ENCODE data around the gene MAGI2. TPM values are rescaled to one million over a fixed set of nuclear protein-coding genes. Genes with fewer than 3 reads are reported as not detected.
"Not testable (repeated sequence)": the region's sequence is repeated elsewhere in the genome, so short reads cannot be mapped to it uniquely, and the experiment has no call there.

MAGI2 gene
- total RNA-seq, 1 donor from 2014 or later = 3.6 TPM

DNA sequence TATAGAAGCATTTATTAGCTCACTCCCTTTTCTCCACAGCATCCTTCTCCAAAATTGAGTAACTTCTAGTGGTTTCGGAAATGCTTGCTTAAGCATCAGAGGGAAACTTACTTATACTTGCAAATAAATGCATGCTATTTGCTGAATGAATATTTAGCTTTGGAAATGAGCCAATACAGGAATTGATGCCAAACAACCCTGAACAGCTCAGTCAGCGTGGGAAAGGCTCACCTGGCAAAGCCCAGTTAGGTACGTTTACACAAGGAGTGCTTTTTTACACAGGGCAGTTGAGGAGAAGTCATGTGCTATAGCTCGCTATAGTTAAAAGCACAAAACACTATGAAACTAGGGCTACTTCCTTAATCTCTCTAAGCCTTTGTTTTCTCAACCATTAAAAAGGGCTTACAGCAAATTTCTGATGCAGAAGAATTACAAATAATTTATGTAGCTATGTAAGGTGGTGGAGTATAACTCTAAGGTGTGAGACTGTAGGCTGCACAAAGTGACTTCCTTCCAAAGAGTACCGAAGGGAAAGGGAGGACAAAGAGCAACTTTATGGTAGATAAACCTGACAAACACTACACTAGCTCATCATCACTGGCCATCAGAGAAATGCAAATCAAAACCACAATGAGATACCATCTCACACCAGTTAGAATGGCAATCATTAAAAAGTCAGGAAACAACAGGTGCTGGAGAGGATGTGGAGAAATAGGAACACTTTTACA lies 1156.7 kb downstream of the MAGI2 start:
- ATAC-seq (no peak), DNase-seq (no peak)
- intact Hi-C loops (cut with micrococcal nuclease) = no loop called here

DNA sequence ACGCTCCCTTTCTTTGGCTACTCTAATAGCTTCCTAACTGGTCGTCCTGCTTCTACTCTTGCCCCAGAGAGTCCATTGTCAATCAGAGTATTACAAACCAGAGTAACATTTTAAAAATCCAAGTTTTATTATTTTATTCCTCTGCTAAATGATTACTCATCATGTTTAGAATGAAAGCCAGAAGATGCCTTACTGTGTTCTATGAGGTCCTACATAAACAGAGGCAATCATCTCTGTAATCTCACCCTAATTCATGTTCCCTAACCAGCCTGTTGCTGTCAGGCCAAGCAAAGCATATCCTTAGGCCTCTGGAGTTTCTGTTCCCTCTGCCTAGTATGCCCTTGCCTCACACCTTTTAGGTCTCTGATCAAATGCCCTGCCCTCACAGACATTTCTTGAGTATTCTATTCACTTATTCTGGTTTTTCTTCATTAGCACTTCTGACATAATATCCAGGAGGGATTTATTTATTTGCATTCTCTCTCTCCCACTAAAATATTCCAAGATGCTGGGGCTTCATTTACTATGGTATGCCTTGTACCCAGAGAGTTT lies 1157.3 kb downstream of the MAGI2 start:
- no peak for DNase-seq
- intact Hi-C loops (cut with micrococcal nuclease) = no loop called here

DNA sequence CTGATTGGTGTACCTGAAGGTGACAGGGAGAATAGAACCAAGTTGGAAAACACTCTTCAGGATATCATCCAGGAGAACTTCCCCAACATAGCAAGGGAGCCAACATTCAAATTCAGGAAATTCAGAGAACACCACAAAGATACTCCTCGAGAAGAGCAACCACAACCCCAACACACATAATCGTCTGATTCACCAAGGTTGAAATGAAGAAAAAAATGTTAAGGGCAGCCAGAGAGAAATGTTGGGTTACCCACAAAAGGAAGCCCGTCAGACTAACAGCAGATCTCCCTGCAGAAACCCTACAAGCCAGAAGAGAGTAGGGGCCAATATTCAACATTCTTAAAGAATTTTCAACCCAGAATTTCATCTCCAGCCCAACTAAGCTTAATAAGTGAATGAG lies 1164.0 kb downstream of the MAGI2 start:
- DNase-seq; ATAC-seq; intact Hi-C loops (cut with micrococcal nuclease): not testable (repeated sequence)

More for the DNA sequence above, 1157.3 kb downstream of the MAGI2 start:
- ATAC-seq = no peak

DNA sequence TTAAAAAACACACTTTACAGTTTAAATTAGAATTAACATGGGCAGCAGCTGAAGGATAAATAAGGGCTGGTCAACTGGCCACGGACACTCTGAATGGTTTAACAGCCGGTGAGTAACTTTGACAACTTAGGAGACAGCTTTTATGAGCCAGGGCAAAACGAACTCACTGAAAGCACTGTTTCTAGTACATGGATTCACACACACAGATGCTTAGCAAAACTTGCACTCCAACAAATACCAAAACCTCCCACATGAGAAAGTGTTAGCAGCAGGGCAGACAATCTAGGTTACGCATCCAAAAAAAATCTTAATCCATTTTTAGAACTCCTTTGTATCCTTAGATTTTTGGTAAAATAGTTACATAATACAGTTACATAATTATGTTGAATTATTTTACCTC lies 1168.5 kb downstream of the MAGI2 start:
- ATAC-seq = no peak
- DNase-seq = no peak
- intact Hi-C loops (cut with micrococcal nuclease) = no loop called here

DNA sequence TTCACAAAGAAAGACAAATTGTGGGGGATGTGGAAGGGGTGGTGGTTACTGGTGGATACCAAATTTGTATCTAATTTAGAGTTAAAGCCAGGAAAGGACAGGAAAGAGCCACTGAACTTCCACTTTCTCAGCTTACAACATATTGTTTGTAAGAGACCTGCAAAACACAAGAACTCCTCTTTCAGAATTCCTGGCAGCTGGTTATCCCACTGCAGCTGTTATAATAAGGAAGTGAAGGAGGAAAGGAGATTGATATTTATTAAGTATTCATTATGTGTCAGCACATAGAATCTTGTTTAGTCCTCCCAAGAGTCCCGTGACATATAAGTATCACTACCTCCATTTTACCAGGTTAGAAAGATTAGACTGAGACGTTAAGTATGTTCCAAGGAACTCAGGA lies 1173.2 kb downstream of the MAGI2 start:
- DNase-seq (no peak), ATAC-seq (no peak)
- intact Hi-C loops (cut with micrococcal nuclease) = no loop called here

DNA sequence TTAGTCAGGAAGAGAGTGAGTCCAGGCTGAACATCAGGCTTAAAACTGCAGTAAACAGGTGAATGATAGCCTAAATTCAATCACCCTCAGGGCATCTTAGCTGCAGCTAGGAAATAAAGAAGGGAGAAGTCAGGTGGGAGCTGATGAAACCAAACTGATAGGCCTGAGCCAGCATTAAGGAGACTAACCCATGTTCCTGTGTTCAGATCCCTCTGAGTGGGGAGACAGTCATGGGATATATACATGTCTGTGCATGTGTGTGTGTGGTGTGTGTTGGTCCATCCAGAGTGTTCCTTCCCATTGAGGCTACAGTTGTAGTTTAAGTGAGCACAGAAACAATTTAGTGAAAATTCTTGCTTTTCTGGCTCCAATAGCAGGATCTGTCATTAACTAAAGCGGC lies 1174.0 kb downstream of the MAGI2 start:
- no peak for ATAC-seq
- intact Hi-C loops (cut with micrococcal nuclease) = no loop called here
- no peak for DNase-seq

DNA sequence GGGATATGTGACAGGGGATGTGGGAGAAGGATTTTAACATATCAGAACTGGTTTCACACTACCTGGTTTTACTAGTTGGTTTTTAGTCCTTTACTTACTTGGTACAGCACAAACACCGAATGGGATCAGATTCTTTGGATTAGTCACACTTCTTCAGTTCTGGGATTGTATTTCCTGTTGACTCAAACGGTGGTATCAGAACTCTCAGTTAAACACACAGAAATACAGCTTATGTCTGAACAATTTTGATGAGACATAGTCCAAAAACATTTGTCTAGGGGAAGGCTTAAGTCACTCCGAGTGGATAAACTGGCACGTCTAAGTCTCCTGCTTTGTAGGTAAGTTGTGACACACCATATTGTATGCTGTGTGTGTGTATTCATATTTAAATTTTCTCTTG lies 1174.4 kb downstream of the MAGI2 start:
- intact Hi-C loops (cut with micrococcal nuclease) = no loop called here
- no peak for ATAC-seq
- no peak for DNase-seq

DNA sequence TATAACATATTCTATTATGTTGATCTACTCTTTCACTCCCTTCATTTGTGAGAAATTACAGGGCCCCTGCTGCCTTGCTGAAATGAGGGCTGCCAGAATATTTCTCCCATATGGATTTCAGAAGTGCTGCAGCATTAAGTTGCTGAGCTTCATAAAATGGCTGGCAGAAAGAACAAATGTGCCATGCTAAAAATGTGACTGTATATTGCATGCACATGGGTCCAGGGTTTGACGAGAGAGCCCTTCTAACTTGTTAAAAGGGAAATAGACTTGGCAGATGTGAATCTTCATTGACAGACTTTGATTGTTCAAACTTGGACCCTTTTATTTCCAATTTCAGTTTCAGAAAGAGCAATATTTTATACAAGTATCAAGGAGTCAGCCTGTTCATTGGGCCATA lies 1186.3 kb downstream of the MAGI2 start:
- no peak for DNase-seq
- no peak for ATAC-seq
- intact Hi-C loops (cut with micrococcal nuclease) = no loop called here

DNA sequence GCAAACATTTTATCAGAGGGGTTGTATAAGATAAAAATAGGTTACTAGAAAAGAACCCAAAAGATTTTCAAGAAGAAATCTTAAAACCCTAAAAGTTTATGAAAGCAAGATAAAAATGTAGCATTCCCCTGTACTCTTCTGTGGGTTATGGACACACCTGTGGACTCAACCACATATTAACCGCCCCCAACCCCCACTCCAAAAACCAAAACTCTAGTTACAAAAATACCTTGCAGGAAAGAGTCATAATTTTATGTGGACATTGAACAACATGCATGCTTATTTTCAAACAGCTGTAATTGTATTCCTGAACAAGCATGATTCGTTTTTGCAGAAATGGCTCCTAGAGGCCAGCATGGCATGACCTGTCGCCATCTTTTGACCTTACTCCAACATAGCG lies 1188.0 kb downstream of the MAGI2 start:
- DNase-seq (no peak), ATAC-seq (no peak)
- intact Hi-C loops (cut with micrococcal nuclease) = no loop called here

DNA sequence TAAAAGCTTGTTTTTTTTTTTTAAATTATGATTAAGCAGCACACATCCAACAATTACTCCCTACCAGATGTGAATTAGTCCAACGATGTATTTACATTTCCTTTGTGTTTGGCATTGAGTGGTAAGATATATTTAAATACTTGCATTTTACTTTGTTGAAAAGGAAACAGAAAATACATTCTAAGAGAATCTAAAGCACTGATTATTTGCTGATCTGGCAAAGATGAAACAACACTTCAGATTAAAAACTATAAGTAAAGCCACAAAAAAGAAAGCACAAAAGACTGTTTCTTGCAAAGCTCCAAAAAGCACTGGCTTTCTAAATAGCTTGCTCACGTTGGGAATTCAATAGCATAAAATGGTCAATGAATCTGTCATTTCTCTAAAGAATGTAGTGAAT lies 1188.4 kb downstream of the MAGI2 start:
- ATAC-seq = no peak
- DNase-seq = no peak
- intact Hi-C loops (cut with micrococcal nuclease) = no loop called here

DNA sequence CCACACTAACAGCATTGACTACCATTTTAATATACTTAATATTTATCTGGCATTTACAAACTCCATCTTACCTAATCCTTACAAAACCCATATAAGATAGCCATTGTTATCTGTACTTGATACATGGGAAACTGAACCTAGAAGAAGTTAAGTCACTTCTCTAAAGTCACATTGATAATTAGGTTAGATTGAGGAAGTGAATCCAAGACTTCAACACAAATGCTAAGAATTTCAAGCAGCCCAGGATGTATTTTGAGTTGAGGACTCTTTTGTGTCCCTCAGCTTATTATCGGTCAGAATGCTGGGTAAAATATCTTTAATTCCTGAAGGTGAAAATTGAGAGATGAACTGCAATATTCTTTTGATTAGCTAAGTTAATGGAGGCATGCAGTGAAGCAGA lies 1189.4 kb downstream of the MAGI2 start:
- ATAC-seq (no peak), DNase-seq (no peak)
- intact Hi-C loops (cut with micrococcal nuclease) = no loop called here

DNA sequence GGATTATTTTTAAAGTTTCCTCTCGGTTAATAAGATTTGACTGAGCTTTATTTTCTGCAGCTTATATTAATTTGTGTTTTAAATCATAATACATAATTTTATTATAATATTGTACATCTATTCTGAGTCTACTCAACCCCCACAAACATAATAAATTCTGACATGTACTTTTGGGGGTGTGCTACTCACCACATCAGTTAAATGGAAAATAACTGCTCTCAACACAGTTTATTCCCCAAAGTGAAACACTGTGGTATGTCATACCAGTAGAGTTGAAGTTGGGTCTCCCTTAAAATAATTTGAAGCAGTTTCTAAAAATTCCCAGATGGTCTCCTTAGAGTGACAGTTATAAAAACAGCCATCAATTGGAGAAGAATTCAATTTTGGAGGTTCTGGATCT lies 1191.7 kb downstream of the MAGI2 start:
- no peak for ATAC-seq
- intact Hi-C loops (cut with micrococcal nuclease) = no loop called here
- no peak for DNase-seq

DNA sequence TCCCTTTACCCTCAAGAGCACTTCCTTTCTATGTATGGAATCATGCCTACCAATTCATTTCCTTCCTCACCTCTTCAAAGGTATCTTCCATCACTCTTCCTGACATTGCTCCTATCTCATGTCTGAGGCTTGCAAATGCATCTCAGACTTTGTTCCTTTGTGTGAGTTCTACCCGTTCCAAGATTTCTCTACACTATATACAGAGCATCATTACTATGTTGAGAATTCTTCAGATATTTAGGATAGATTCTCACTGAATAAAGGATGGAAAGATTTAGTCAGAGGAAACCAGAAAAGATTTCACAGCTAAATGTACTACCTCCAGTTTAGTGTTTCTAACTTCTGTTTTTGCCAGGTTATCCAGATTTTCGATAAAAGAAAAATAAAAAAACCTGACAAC lies 1192.2 kb downstream of the MAGI2 start:
- ATAC-seq (no peak), DNase-seq (no peak)
- intact Hi-C loops (cut with micrococcal nuclease) = no loop called here

DNA sequence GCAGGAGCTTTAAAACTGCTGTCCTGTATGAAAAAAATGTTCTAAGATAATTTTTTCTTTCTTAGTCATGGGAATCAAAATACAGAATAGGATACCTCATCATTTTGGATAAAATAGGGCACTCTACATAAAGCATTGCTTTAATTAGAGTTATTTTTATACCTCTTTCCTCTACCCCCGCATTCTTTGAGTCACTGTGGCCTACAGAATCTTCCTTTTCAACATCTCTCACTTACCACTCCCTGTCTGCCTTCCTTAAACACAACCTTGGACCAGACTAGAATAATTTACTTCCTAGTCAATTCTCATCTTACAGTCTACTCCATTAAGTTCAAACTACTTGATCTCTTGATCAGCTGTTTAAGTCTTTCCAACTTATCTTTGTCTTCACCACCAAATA lies 1192.6 kb downstream of the MAGI2 start:
- ATAC-seq (no peak), DNase-seq (no peak)
- intact Hi-C loops (cut with micrococcal nuclease) = no loop called here

DNA sequence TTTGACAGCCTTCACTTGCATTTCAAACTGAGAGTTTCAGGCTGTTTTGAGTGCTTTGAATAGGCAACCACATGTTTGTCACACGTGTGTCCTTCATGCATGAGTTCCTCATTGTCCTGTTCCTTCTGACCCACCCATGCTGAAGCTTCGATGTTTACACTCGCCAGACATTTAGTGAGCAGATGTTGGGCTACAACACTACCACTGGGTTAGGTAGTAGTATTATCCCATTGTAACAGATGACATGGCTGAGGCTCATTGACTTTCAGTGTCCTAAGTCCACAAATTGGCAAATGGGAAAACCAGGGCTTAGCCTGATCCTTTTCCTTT lies 1198.8 kb downstream of the MAGI2 start:
- intact Hi-C loops (cut with micrococcal nuclease) = no loop called here
- DNase-seq (no peak), ATAC-seq (no peak)

DNA sequence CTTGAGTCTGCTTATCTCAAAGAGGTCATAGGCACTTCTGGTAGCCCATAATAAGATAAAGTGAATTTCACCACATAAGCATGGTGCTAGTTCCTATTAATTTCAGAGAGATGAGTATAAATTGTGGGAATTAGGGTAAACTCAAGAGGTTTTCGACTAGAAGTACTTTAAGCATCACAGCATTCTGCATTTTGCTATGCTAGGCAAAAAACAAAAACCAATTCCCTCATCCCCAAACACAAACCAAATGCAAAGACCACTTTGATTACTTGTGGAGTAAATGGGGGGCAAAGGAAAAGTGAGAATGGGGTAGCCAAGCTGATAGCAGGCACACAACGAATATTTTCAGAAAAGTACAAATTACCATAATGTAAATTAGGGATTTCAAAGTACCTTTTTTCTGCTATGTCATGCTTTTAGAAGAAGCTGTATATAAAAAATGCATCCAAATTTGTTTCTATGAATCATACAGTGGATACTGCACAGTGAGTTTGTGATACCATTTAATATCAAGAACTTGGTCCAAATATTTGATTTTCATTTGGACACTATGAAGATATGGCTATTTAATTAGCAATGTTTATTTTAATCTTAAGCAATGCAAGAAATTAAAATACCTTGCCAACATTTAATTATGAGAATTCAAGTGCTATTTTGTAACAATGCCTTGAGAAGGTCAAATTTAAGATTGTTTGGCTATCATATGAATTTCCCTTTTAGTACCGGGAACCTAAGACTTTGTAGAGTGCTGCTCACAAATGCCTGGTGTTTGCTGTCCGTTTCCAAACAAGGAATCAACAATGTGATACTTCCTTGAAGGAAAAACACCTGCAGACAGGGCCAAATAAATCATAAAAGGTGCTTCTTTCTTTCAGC lies 1199.4 kb downstream of the MAGI2 start:
- intact Hi-C loops (cut with micrococcal nuclease) = no loop called here
- DNase-seq (no peak), ATAC-seq (no peak)

DNA sequence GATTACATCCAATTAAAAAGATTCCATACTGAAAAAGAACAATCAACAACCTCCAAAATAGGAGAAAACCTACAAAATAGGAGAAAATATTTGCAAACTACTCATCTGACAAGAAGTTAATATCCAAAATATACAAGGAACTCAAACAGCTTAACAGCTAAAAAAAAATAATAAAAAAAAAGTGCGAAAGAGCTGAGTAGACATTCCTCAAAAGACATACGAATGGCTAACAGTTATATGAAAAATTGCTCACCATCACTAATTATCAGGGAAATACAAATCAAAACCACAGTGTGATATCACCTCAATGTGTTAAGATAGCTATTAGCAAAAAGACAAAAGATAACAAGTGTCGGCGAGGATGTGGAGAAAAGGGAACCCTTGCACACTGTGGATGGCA lies 1204.6 kb downstream of the MAGI2 start:
- DNase-seq (no peak), ATAC-seq (no peak)
- intact Hi-C loops (cut with micrococcal nuclease) = no loop called here

DNA sequence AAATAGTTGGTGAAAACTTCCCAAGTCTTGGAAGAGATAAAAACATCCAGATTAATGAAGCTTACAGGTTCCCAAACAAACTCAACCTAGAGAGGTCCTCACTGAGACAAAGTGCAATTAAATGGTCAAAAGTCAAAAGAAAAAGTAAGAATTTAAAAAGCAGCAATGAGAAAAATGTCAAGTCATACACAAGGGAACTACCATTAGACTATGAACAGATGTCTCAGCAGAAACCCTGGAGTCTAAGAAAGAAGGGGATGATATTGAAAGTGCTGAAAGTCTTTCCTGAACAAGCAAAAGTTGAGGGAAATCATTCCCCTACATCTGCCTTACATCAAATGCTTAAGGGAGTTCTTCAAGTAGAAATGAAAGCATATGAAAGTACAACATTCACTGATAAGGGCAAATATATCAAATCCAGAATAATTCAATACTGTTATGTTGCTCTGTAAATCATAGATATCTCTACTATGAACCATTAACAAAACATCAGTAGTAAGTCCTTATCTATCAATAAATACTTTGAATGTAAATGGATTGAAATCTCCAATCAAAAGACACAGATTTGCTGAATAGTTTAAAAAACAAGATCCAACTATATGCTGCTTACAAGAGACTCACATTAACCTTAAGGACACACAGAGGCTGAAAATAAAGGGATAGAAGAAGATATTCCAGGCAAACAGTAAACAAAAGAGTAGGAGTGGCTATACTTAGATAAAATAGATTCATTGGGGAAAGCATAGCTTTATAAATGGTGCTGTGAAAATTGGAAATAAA lies 1205.4 kb downstream of the MAGI2 start:
- no peak for ATAC-seq
- DNase-seq = no peak
- intact Hi-C loops (cut with micrococcal nuclease) = no loop called here

DNA sequence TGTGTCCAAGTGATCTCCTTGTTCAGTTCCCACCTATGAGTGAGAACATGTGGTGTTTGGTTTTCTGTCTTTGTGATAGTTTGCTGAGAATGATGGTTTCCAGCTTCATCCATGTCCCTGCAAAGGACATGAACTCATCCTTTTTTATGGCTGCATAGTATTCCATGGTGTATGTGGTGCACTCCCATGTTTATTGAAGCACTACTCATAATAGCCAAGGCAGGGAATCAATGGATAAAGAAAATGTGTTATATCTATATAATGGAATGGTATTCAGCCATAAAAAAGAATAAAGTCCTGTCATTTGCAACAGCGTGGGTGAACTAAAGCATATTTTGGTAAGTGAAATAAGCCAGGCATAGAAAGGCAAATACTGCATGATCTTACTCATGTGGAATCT lies 1213.3 kb downstream of the MAGI2 start:
- ATAC-seq; DNase-seq; intact Hi-C loops (cut with micrococcal nuclease): not testable (repeated sequence)

DNA sequence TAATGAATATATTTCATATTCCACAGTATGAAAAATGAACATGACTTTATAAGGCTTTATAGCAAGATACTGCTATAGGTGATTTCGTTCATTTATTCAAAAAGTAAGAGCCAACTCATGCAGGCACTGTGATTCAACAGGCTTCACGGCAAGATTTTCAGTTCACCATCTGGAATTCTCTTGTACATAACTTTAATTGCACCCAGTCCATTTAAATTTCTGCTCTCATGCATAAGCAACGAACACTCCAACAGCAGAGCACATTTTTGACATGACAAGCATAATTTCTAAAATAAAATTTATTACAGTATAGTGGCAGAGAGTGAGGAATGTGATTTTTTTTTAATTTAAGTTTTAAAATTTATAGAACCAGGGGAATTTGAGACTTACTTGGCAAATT lies 1218.8 kb downstream of the MAGI2 start:
- intact Hi-C loops (cut with micrococcal nuclease) = no loop called here
- DNase-seq (no peak), ATAC-seq (no peak)

Measured in left ventricle myocardium superior (tissue), 1 donor.